SK-N-SH (cell line): Measurements from ENCODE around the gene TNFAIP8L1. TPM values are rescaled to one million over a fixed set of nuclear protein-coding genes. Genes with fewer than 3 reads are reported as not detected.

Experiments used
- CTCF ChIA-PET: fragments of 300-600, 350-600 bp; formaldehyde crosslinking; extraction: SDS; loops from one replicate; lab custom pipeline; 2021; lab: Yijun Ruan, JAX
- POLR2A ChIA-PET: fragments of 350-600 bp; sonication (Branson Sonifier 250); formaldehyde crosslinking; extraction: SDS; loops from one replicate; lab custom pipeline; 2020; ENCODE audit warnings: antibody characterized with exemption, inconsistent platforms; lab: Yijun Ruan, JAX
- DNase-seq: peaks from one replicate; pipeline ENCODE4 v3.0.0; 2012
- H2AFZ ChIP-seq: fragments of 200-600 bp; sonication (generic); 2 replicates; pipeline ENCODE4 v1.8.1; 2016; ENCODE audit warnings: antibody characterized with exemption, mild to moderate bottlenecking, low read depth
- H3F3A ChIP-seq: fragments of 200-600 bp; sonication (generic); replicated peaks from 2 replicates; pipeline ENCODE3; 2016; ENCODE audit warnings: antibody characterized with exemption, mild to moderate bottlenecking; ENCODE audit not compliant: insufficient read depth
- H3K27ac ChIP-seq, 2 experiments: fragments of 200-500 bp in 1 of 2; fragments of 200-600 bp in 1 of 2; sonication (Bioruptor generic) in 1 of 2; sonication (generic), shearing (Covaris generic) in 1 of 2; 2 replicates each; pipeline versions ENCODE4 v1.5.1 to v1.6.1; 2014 to 2016; ENCODE audit warnings: low read depth in 2 of 2, inconsistent platforms in 1 of 2, low read length in 1 of 2, mild to moderate bottlenecking in 1 of 2, mixed read lengths in 1 of 2
- H3K27me3 ChIP-seq: fragments of 200-600 bp; sonication (generic), shearing (Covaris generic); 2 replicates; pipeline ENCODE4 v1.6.1; 2016; ENCODE audit warnings: mixed run types; ENCODE audit not compliant: insufficient read depth
- H3K36me3 ChIP-seq, 2 experiments: fragments of 200-500 bp in 1 of 2; fragments of 200-600 bp in 1 of 2; sonication (Bioruptor generic) in 1 of 2; sonication (generic) in 1 of 2; replicated peaks in 1 of 2; 2 replicates each; pipeline versions ENCODE3 to v1.5.1; 2014 to 2016; ENCODE audit warnings: low read length in 1 of 2, mild to moderate bottlenecking in 1 of 2; ENCODE audit not compliant: insufficient read depth in 2 of 2, control insufficient read depth in 1 of 2
- H3K4me1 ChIP-seq, 2 experiments: fragments of 200-500 bp in 1 of 2; fragments of 200-600 bp in 1 of 2; sonication (Bioruptor generic) in 1 of 2; sonication (generic), shearing (Covaris generic) in 1 of 2; 2 replicates each; pipeline versions ENCODE4 v1.5.1 to v1.6.1; 2014 to 2016; ENCODE audit warnings: low read depth in 1 of 2, low read length in 1 of 2, mixed run types in 1 of 2; ENCODE audit not compliant: insufficient read depth in 2 of 2, control insufficient read depth in 1 of 2
- H3K4me2 ChIP-seq: fragments of 200-600 bp; sonication (generic), shearing (Covaris generic); 2 replicates; pipeline ENCODE4 v1.6.1; 2017; ENCODE audit warnings: mixed run types
- H3K4me3 ChIP-seq, 2 experiments: fragments of 200-500 bp in 1 of 2; fragments of 200-600 bp in 1 of 2; sonication (Bioruptor generic) in 1 of 2; sonication (generic), shearing (Covaris generic) in 1 of 2; 2 replicates each; pipeline versions ENCODE4 v1.5.1 to v1.8.1; 2014 to 2016; ENCODE audit warnings: low read depth in 2 of 2, inconsistent platforms in 1 of 2, low read length in 1 of 2, mild to moderate bottlenecking in 1 of 2, mixed read lengths in 1 of 2, moderate library complexity in 1 of 2
- H3K79me2 ChIP-seq: fragments of 200-600 bp; sonication (generic); 2 replicates; pipeline ENCODE4 v1.8.1; 2017; ENCODE audit warnings: mild to moderate bottlenecking; ENCODE audit not compliant: insufficient read depth
- H3K9ac ChIP-seq: fragments of 200-600 bp; sonication (generic); 2 replicates; pipeline ENCODE4 v1.6.1; 2017; ENCODE audit warnings: mixed run types
- H3K9me2 ChIP-seq: fragments of 200-600 bp; sonication (generic); 2 replicates; pipeline ENCODE4 v1.6.1; 2017; ENCODE audit warnings: mixed run types
- H3K9me3 ChIP-seq: fragments of 200-600 bp; sonication (generic); 2 replicates; pipeline ENCODE4 v1.6.1; 2017; ENCODE audit warnings: mixed run types, mild to moderate bottlenecking, moderate library complexity
- H4K20me1 ChIP-seq: fragments of 200-600 bp; sonication (generic); 2 replicates; pipeline ENCODE4 v1.6.1; 2017; ENCODE audit warnings: mild to moderate bottlenecking, mixed run types; ENCODE audit not compliant: insufficient read depth
- FOSL2 ChIP-seq: IDR thresholded peaks from 2 replicates; pipeline ENCODE4 v1.4.0; 2012; ENCODE audit warnings: low read depth, mild to moderate bottlenecking, moderate library complexity, borderline replicate concordance
- GABPA ChIP-seq: IDR thresholded peaks from 2 replicates; pipeline ENCODE4 v1.4.0; 2012; ENCODE audit warnings: low read depth, mild to moderate bottlenecking
- GATA2 ChIP-seq: sonication (generic); formaldehyde crosslinking; IDR thresholded peaks from 2 replicates; pipeline ENCODE4 v1.5.0; 2020; ENCODE audit warnings: mild to moderate bottlenecking, missing genetic modification reagents
- IRF3 ChIP-seq: fragments of 150-350 bp; IDR thresholded peaks from 2 replicates; pipeline ENCODE4 v1.6.1; 2016; ENCODE audit warnings: mild to moderate bottlenecking, low read depth, low read length
- JUND ChIP-seq: IDR thresholded peaks from 2 replicates; pipeline ENCODE4 v1.4.0; 2012
- MAX ChIP-seq: IDR thresholded peaks from 2 replicates; pipeline ENCODE4 v1.4.0; 2012; ENCODE audit warnings: low read depth
- POLR2AphosphoS5 ChIP-seq: IDR thresholded peaks from 2 replicates; pipeline ENCODE4 v1.6.1; 2012; ENCODE audit warnings: low read depth, low read length
- RAD21 ChIP-seq: IDR thresholded peaks from 2 replicates; pipeline ENCODE4 v1.6.1; 2012; ENCODE audit warnings: mild to moderate bottlenecking, low read length
- TAF1 ChIP-seq: IDR thresholded peaks from 2 replicates; pipeline ENCODE4 v1.6.1; 2012; ENCODE audit warnings: low read depth, mild to moderate bottlenecking, low read length, moderate library complexity, borderline replicate concordance
- TCF12 ChIP-seq: IDR thresholded peaks from 2 replicates; pipeline ENCODE4 v1.4.0; 2012
- TEAD4 ChIP-seq: IDR thresholded peaks from 2 replicates; pipeline ENCODE4 v1.4.0; 2012; ENCODE audit warnings: mild to moderate bottlenecking, borderline replicate concordance; ENCODE audit not compliant: insufficient read depth
- USF1 ChIP-seq: IDR thresholded peaks from 2 replicates; pipeline ENCODE4 v1.4.0; 2012; ENCODE audit warnings: low read depth, borderline replicate concordance
- USF2 ChIP-seq: fragments of 150-350 bp; IDR thresholded peaks from 2 replicates; pipeline ENCODE4 v1.6.1; 2017; ENCODE audit warnings: antibody characterized with exemption, low read length, low read depth, borderline replicate concordance
- WGBS: methylation state at CpG from one replicate; pipeline ENCODE4 v1.1.6; 2017; ENCODE audit warnings: low lambda C conversion rate; 5-methylcytosine and 5-hydroxymethylcytosine counted together
- polyA plus RNA-seq, 3 experiments: library from polyadenylated mRNA; depleted of rRNA; stranded (reverse); fragments of >200 nt; gene quantifications; 2 replicates each; pipeline ENCODE4 v1.2.3, GENCODE V29; 2012

TNFAIP8L1 gene
- polyA plus RNA-seq, 1 of the 3 experiments (the other 2 are of a cell fraction), result 6.4 TPM

GRCh38 chr19:4590559-4590958, 48.8 kb upstream of the TNFAIP8L1 start:
- H3K4me2 ChIP-seq, result no peak overlapping the region
- H3K9me3 ChIP-seq, result no peaks in the 10 kb centered on the region
- no peaks in the 10 kb centered on the region for H3K9me2 ChIP-seq
- no peaks in the 10 kb centered on the region for H3K36me3 ChIP-seq
- CTCF ChIA-PET, result interaction anchor here (0.9 to 9.9 kb wide), 7 partner anchors 15 to 66 kb away, joined by 3 to 93 read pairs (median 5); no protein-coding TSS in a partner anchor
- H4K20me1 ChIP-seq, result no peaks in the 10 kb centered on the region
- peaks cover 5% of the 10 kb centered on the region for H3F3A ChIP-seq
- DNase-seq, result no peak
- H3K27ac ChIP-seq, result no peak overlapping the region
- 35% methylated on average over 9 of the region's 9 CpGs for WGBS
- no peaks in the 10 kb centered on the region for H3K4me1 ChIP-seq
- peaks cover 27% of the 10 kb centered on the region; the same call in 1 of the 2 replicates for H3K27me3 ChIP-seq
- POLR2A ChIA-PET, result no interaction called here
- H3K79me2 ChIP-seq, result no peaks in the 10 kb centered on the region
- no peak overlapping the region for H2AFZ ChIP-seq
- TF ChIP-seq RAD21 (no peak), TEAD4 (no peak), USF2 (no peak), TCF12 (no peak), IRF3 (no peak), GABPA (no peak), MAX (no peak), FOSL2 (no peak), JUND (no peak), TAF1 (no peak), GATA2 (no peak), POLR2AphosphoS5 (no peak)
- no peak overlapping the region for H3K9ac ChIP-seq
- H3K4me3 ChIP-seq, result no peak overlapping the region

GRCh38 chr19:4591320-4591719, 48.0 kb upstream of the TNFAIP8L1 start:
- CTCF ChIA-PET, result interaction anchor here (5.2 to 9.9 kb wide), 3 partner anchors 15 to 46 kb away, joined by 27 to 93 read pairs (median 46); no protein-coding TSS in a partner anchor
- Histone ChIP-seq H3K9me3 (no peaks in the 10 kb centered on the region), H3K4me1 (no peaks in the 10 kb centered on the region), H3K9me2 (no peaks in the 10 kb centered on the region), H3K27me3 (peaks cover 33% of the 10 kb centered on the region; the same call in 1 of the 2 replicates), H4K20me1 (no peaks in the 10 kb centered on the region), H3K27ac (no peak overlapping the region), H2AFZ (no peak overlapping the region), H3K36me3 (no peaks in the 10 kb centered on the region), H3K9ac (no peak overlapping the region), H3K4me2 (no peak overlapping the region), H3K79me2 (no peaks in the 10 kb centered on the region), H3K4me3 (no peak overlapping the region), H3F3A (no peaks in the 10 kb centered on the region)
- TF ChIP-seq USF1, result no peak
- POLR2A ChIA-PET, result no interaction called here
- no peak for DNase-seq
- WGBS, result 21% methylated on average over 6 of the region's 6 CpGs
